Astrocyte (in vitro differentiated cells and primary cell): ENCODE measurements around the gene PLCB4. TPM values are rescaled to one million over a fixed set of nuclear protein-coding genes. Genes with fewer than 3 reads are reported as not detected.

ENCODE experiments used
- DNase-seq: peaks from one replicate; pipeline ENCODE4 v3.0.0-alpha.2; 2010; ENCODE audit warnings: low read depth
- FAIRE-seq: peaks from 2 replicates; lab custom pipeline; 2011; peaks lifted over from hg19 to GRCh38; lab: Jason Lieb, UNC
- H2AFZ ChIP-seq: 2 replicates; pipeline ENCODE4 v1.6.0; 2012; ENCODE audit warnings: low read depth, low read length, inconsistent platforms
- H3K27ac ChIP-seq: 2 replicates; pipeline ENCODE4 v1.5.1; 2011; ENCODE audit warnings: low read depth, low read length, inconsistent platforms
- H3K27me3 ChIP-seq: 2 replicates; pipeline ENCODE4 v1.6.0; 2011; ENCODE audit warnings: low read length, inconsistent platforms; ENCODE audit not compliant: insufficient read depth
- H3K36me3 ChIP-seq: 2 replicates; pipeline ENCODE4 v1.5.1; 2011; ENCODE audit warnings: low read length, inconsistent platforms; ENCODE audit not compliant: insufficient read depth
- H3K4me1 ChIP-seq: 2 replicates; pipeline ENCODE4 v1.5.1; 2011; ENCODE audit warnings: low read length, inconsistent platforms; ENCODE audit not compliant: insufficient read depth
- H3K4me2 ChIP-seq: 2 replicates; pipeline ENCODE4 v1.6.0; 2012; ENCODE audit warnings: low read length, inconsistent platforms
- H3K4me3 ChIP-seq: 2 replicates; pipeline ENCODE4 v1.5.1; 2011; ENCODE audit warnings: low read depth, mild to moderate bottlenecking, low read length, inconsistent platforms; ENCODE audit not compliant: insufficient read depth
- H3K79me2 ChIP-seq: 2 replicates; pipeline ENCODE4 v1.6.0; 2012; ENCODE audit warnings: mild to moderate bottlenecking, low read length, inconsistent platforms; ENCODE audit not compliant: insufficient read depth
- H3K9ac ChIP-seq: 2 replicates; pipeline ENCODE4 v1.6.0; 2012; ENCODE audit warnings: mild to moderate bottlenecking, low read length, inconsistent platforms
- H3K9me3 ChIP-seq: 2 replicates; pipeline ENCODE4 v1.5.1; 2012; ENCODE audit warnings: low read depth, mild to moderate bottlenecking, low read length, inconsistent platforms; ENCODE audit not compliant: insufficient read depth
- H4K20me1 ChIP-seq: 2 replicates; pipeline ENCODE4 v1.6.0; 2012; ENCODE audit warnings: low read length, inconsistent platforms; ENCODE audit not compliant: insufficient read depth
- H3K27ac Mint-ChIP-seq: one replicate; pipeline ENCODE4 v1.8.0; 2021; ENCODE audit warnings: mild to moderate bottlenecking, mixed read lengths; ENCODE audit not compliant: unreplicated experiment
- H3K27me3 Mint-ChIP-seq: one replicate; pipeline ENCODE4 v1.8.0; 2021; ENCODE audit warnings: low read depth, mixed read lengths; ENCODE audit not compliant: unreplicated experiment
- H3K36me3 Mint-ChIP-seq: one replicate; pipeline ENCODE4 v1.8.0; 2021; ENCODE audit warnings: low read depth, mixed read lengths; ENCODE audit not compliant: unreplicated experiment
- H3K4me1 Mint-ChIP-seq: one replicate; pipeline ENCODE4 v1.8.0; 2021; ENCODE audit warnings: low read depth, mixed read lengths; ENCODE audit not compliant: unreplicated experiment
- H3K4me3 Mint-ChIP-seq: one replicate; pipeline ENCODE4 v1.8.0; 2021; ENCODE audit warnings: mild to moderate bottlenecking, moderate library complexity, mixed read lengths; ENCODE audit not compliant: unreplicated experiment
- H3K9me3 Mint-ChIP-seq: one replicate; pipeline ENCODE4 v1.8.0; 2021; ENCODE audit warnings: mild to moderate bottlenecking, mixed read lengths; ENCODE audit not compliant: unreplicated experiment
- CTCF ChIP-seq: IDR thresholded peaks from 2 replicates; pipeline ENCODE4 v1.5.1; 2011; ENCODE audit warnings: low read depth, mild to moderate bottlenecking, inconsistent platforms, low read length, moderate library complexity; ENCODE audit not compliant: insufficient read depth
- EZH2 ChIP-seq: IDR thresholded peaks from 2 replicates; pipeline ENCODE4 v1.6.1; 2012; ENCODE audit warnings: mild to moderate bottlenecking, low read length, inconsistent platforms; ENCODE audit not compliant: insufficient read depth
- total RNA-seq: library from RNA; stranded (reverse); gene quantifications from 2 replicates; pipeline ENCODE4 v1.2.1, GENCODE V29; 2021

Gene PLCB4
- total RNA-seq, 1 donor from 2014 or later: 58.2 TPM

- no peak overlapping the region for H3K4me3 ChIP-seq
- no peak overlapping the region for H3K9ac ChIP-seq
- H4K20me1 ChIP-seq: no peaks in the 10 kb centered on the region
- no peaks in the 10 kb centered on the region for H3K9me3 ChIP-seq
- Mint-ChIP-seq H3K4me3 (peak overlapping the region; percentile 58), H3K36me3 (peaks cover 3% of the 10 kb centered on the region), H3K4me1 (peaks cover 16% of the 10 kb centered on the region), H3K9me3 (no peaks in the 10 kb centered on the region), H3K27me3 (no peaks in the 10 kb centered on the region), H3K27ac (no peak overlapping the region)
- H2AFZ ChIP-seq: no peak overlapping the region
- H3K4me2 ChIP-seq: no peak overlapping the region
- H3K36me3 ChIP-seq: no peaks in the 10 kb centered on the region
- no peaks in the 10 kb centered on the region for H3K27me3 ChIP-seq
- DNase-seq (no peak), FAIRE-seq (no peak)
- no peak overlapping the region for H3K27ac ChIP-seq
- no peaks in the 10 kb centered on the region for H3K4me1 ChIP-seq
- TF ChIP-seq CTCF (no peak), EZH2 (no peak)
- H3K79me2 ChIP-seq: no peaks in the 10 kb centered on the region
Observed at GRCh38 chr20:9117548-9117947, 48.7 kb downstream of the PLCB4 start.

GRCh38 chr20:9119776-9120175 is 50.9 kb downstream of the PLCB4 start:
- DNase-seq: no peak
- H3K27ac Mint-ChIP-seq: no peak overlapping the region
- no peaks in the 10 kb centered on the region for H3K27me3 ChIP-seq
- H3K36me3 ChIP-seq: no peaks in the 10 kb centered on the region
- no peak overlapping the region for H3K4me2 ChIP-seq
- no peak for TF ChIP-seq CTCF
- TF ChIP-seq EZH2: no peak
- no peak overlapping the region for H3K4me3 ChIP-seq
- H3K79me2 ChIP-seq: no peaks in the 10 kb centered on the region
- no peaks in the 10 kb centered on the region for H4K20me1 ChIP-seq
- no peak overlapping the region for H2AFZ ChIP-seq
- H3K4me3 Mint-ChIP-seq: no peak overlapping the region
- peaks cover 4% of the 10 kb centered on the region for H3K4me1 Mint-ChIP-seq
- H3K9me3 Mint-ChIP-seq: no peaks in the 10 kb centered on the region
- H3K4me1 ChIP-seq: no peaks in the 10 kb centered on the region
- H3K9me3 ChIP-seq: no peaks in the 10 kb centered on the region
- H3K27ac ChIP-seq: no peak overlapping the region
- FAIRE-seq: no peak
- H3K9ac ChIP-seq: no peak overlapping the region
- H3K27me3 Mint-ChIP-seq: no peaks in the 10 kb centered on the region
- peaks cover 3% of the 10 kb centered on the region for H3K36me3 Mint-ChIP-seq

- Histone ChIP-seq H3K27ac (no peak overlapping the region), H3K79me2 (no peaks in the 10 kb centered on the region), H3K9me3 (no peaks in the 10 kb centered on the region), H3K9ac (no peak overlapping the region), H4K20me1 (no peaks in the 10 kb centered on the region), H3K4me3 (no peak overlapping the region), H3K4me2 (no peak overlapping the region), H2AFZ (no peak overlapping the region), H3K27me3 (no peaks in the 10 kb centered on the region), H3K36me3 (no peaks in the 10 kb centered on the region), H3K4me1 (no peaks in the 10 kb centered on the region)
- DNase-seq (no peak), FAIRE-seq (no peak)
- Mint-ChIP-seq H3K27ac (no peak overlapping the region), H3K4me3 (no peak overlapping the region), H3K36me3 (peaks cover 3% of the 10 kb centered on the region), H3K4me1 (peaks cover 8% of the 10 kb centered on the region), H3K9me3 (no peaks in the 10 kb centered on the region), H3K27me3 (no peaks in the 10 kb centered on the region)
- TF ChIP-seq CTCF (no peak), EZH2 (no peak)
Observed at GRCh38 chr20:9121211-9121610, 52.3 kb downstream of the PLCB4 start.
